Muscle layer of colon (tissue), 2 donors: ENCODE measurements around the gene MRPS2.

Experiments
- H3K27ac ChIP-seq: one replicate; pipeline ENCODE4 v1.7.0; 2013; ENCODE audit warnings: low read depth, mild to moderate bottlenecking, low read length, moderate library complexity
- H3K27me3 ChIP-seq, 2 donors: one replicate each; pipeline ENCODE4 v1.7.0; 2013; ENCODE audit warnings: low read length in 2 of 2, mild to moderate bottlenecking in 2 of 2; ENCODE audit not compliant: insufficient read depth in 2 of 2, control insufficient read depth in 1 of 2
- H3K36me3 ChIP-seq: one replicate; pipeline ENCODE4 v1.7.0; 2013; ENCODE audit warnings: mild to moderate bottlenecking, low read length; ENCODE audit not compliant: insufficient read depth
- H3K4me1 ChIP-seq: one replicate; pipeline ENCODE4 v1.7.0; 2013; ENCODE audit warnings: mild to moderate bottlenecking, low read length; ENCODE audit not compliant: insufficient read depth
- H3K4me3 ChIP-seq, 2 donors: one replicate each; pipeline ENCODE4 v1.7.0; 2013; ENCODE audit warnings: low read length in 2 of 2, low read depth in 1 of 2, mild to moderate bottlenecking in 1 of 2, moderate library complexity in 1 of 2
- H3K9ac ChIP-seq: one replicate; pipeline ENCODE4 v1.7.0; 2013; ENCODE audit warnings: low read length
- H3K9me3 ChIP-seq: one replicate; pipeline ENCODE4 v1.7.0; 2013; ENCODE audit warnings: mild to moderate bottlenecking, low read length
- donor health status: abdominal sarcoma.
- donor health status: Adenocarcinoma of cecum.

Gene MRPS2

GRCh38 chr9:135491764-135492163 is 8.7 kb upstream of the MRPS2 start:
- Histone ChIP-seq H3K36me3 (peaks cover 1% of the 10 kb centered on the region), H3K9me3 (no peaks in the 10 kb centered on the region), H3K27me3 (no peaks in the 10 kb centered on the region), H3K9ac (no peak overlapping the region), H3K27ac (no peak overlapping the region), H3K4me3 (no peak overlapping the region), H3K4me1 (no peaks in the 10 kb centered on the region)

GRCh38 chr9:135492886-135493669 is 7.4 kb upstream of the MRPS2 start:
- Histone ChIP-seq H3K27ac (no peak overlapping the region), H3K4me1 (no peaks in the 10 kb centered on the region), H3K36me3 (no peaks in the 10 kb centered on the region), H3K9me3 (no peaks in the 10 kb centered on the region), H3K27me3 (no peaks in the 10 kb centered on the region), H3K9ac (no peak overlapping the region), H3K4me3 (no peak overlapping the region)

GRCh38 chr9:135494791-135495559 is 5.5 kb upstream of the MRPS2 start:
- Histone ChIP-seq H3K36me3 (no peaks in the 10 kb centered on the region), H3K4me3 (no peak overlapping the region), H3K4me1 (no peaks in the 10 kb centered on the region), H3K27me3 (no peaks in the 10 kb centered on the region), H3K9me3 (no peaks in the 10 kb centered on the region), H3K27ac (no peak overlapping the region), H3K9ac (no peak overlapping the region)

GRCh38 chr9:135498381-135499126 is 1.9 kb upstream of the MRPS2 start:
- peaks cover 19% of the 10 kb centered on the region for H3K36me3 ChIP-seq
- no peak overlapping the region for H3K4me3 ChIP-seq
- peaks cover 14% of the 10 kb centered on the region for H3K4me1 ChIP-seq
- H3K27me3 ChIP-seq = no peaks in the 10 kb centered on the region
- no peak overlapping the region for H3K27ac ChIP-seq
- no peak overlapping the region for H3K9ac ChIP-seq
- no peaks in the 10 kb centered on the region for H3K9me3 ChIP-seq

- peaks cover 29% of the 10 kb centered on the region for H3K36me3 ChIP-seq
- peak overlapping the region; percentile 79 for H3K27ac ChIP-seq
- H3K4me3 ChIP-seq = peak overlapping the region; percentile 96 to 99
- H3K9ac ChIP-seq = peak overlapping the region; percentile 49
- no peaks in the 10 kb centered on the region for H3K9me3 ChIP-seq
- peaks cover 14% of the 10 kb centered on the region for H3K4me1 ChIP-seq
- no peaks in the 10 kb centered on the region for H3K27me3 ChIP-seq
These were observed 984 bp upstream of the MRPS2 start for GRCh38 chr9:135499326-135500070.

- H3K9me3 ChIP-seq = no peaks in the 10 kb centered on the region
- H3K4me1 ChIP-seq = peaks cover 14% of the 10 kb centered on the region
- peak overlapping the region; percentile 96 to 99 for H3K4me3 ChIP-seq
- H3K9ac ChIP-seq = peak overlapping the region; percentile 49
- peak overlapping the region; percentile 79 for H3K27ac ChIP-seq
- H3K36me3 ChIP-seq = peaks cover 35% of the 10 kb centered on the region
- no peaks in the 10 kb centered on the region for H3K27me3 ChIP-seq
These were observed 384 bp upstream of the MRPS2 start for GRCh38 chr9:135500071-135500524.

GRCh38 chr9:135501261-135502167 is 1.0 kb downstream of the MRPS2 start:
- Histone ChIP-seq H3K9me3 (no peaks in the 10 kb centered on the region), H3K27ac (peak overlapping the region; percentile 79), H3K27me3 (no peaks in the 10 kb centered on the region), H3K9ac (peak overlapping the region; percentile 61), H3K4me3 (peak overlapping the region; percentile 96 to 99), H3K4me1 (peaks cover 14% of the 10 kb centered on the region), H3K36me3 (peaks cover 37% of the 10 kb centered on the region)

GRCh38 chr9:135502168-135502872 is 1.8 kb downstream of the MRPS2 start:
- H3K36me3 ChIP-seq = peaks cover 37% of the 10 kb centered on the region
- no peaks in the 10 kb centered on the region for H3K9me3 ChIP-seq
- peaks cover 14% of the 10 kb centered on the region for H3K4me1 ChIP-seq
- no peak overlapping the region for H3K27ac ChIP-seq
- H3K4me3 ChIP-seq = peak overlapping the region in 1 of 2 donors; percentile 96
- peak overlapping the region; percentile 61 for H3K9ac ChIP-seq
- H3K27me3 ChIP-seq = no peaks in the 10 kb centered on the region

- no peaks in the 10 kb centered on the region for H3K9me3 ChIP-seq
- no peak overlapping the region for H3K4me3 ChIP-seq
- H3K27me3 ChIP-seq = no peaks in the 10 kb centered on the region
- H3K27ac ChIP-seq = no peak overlapping the region
- peaks cover 14% of the 10 kb centered on the region for H3K4me1 ChIP-seq
- H3K36me3 ChIP-seq = peaks cover 37% of the 10 kb centered on the region
- H3K9ac ChIP-seq = no peak overlapping the region
These were observed 2.4 kb downstream of the MRPS2 start for GRCh38 chr9:135502873-135503321.
